IMR-90 (cell line): ENCODE results near the gene CCER1. TPM values are rescaled to one million over a fixed set of nuclear protein-coding genes. Genes with fewer than 3 reads are reported as not detected.

ENCODE experiments used
- ATAC-seq: fragments of 200-7000 bp; cut with Tn5 transposase; 2 replicates; pipeline ENCODE4 v1.9.1; 2020; ENCODE audit warnings: low read depth, mild to moderate bottlenecking, moderate library complexity
- BruUV-seq: library from RNA; stranded (reverse); fragments of 400-500 nt; replicated peaks from 2 replicates; lab custom pipeline; 2021; lab: Mats Ljungman, UMichigan
- CTCF ChIA-PET: fragments of 300-600 bp; formaldehyde crosslinking; extraction: SDS; loops from one replicate; lab custom pipeline; 2021; ENCODE audit warnings: antibody characterized with exemption; lab: Yijun Ruan, JAX
- POLR2A ChIA-PET: fragments of 300-600 bp; sonication (Branson Sonifier 250); formaldehyde crosslinking; loops from one replicate; lab custom pipeline; 2022; ENCODE audit warnings: antibody characterized with exemption; ENCODE audit not compliant: unreplicated experiment; lab: Charles Lee
- DNase-seq: peaks from one replicate; pipeline ENCODE4 v3.0.0; 2013
- H2AFZ ChIP-seq: replicated peaks from 2 replicates; pipeline ENCODE3; 2013; ENCODE audit warnings: low read length, mild to moderate bottlenecking; ENCODE audit not compliant: poor library complexity
- H2AK5ac ChIP-seq: 2 replicates; pipeline ENCODE4 v1.6.1; 2013; ENCODE audit warnings: low read depth, low read length, inconsistent platforms
- H2AK9ac ChIP-seq: replicated peaks from 2 replicates; pipeline ENCODE3; 2013; ENCODE audit warnings: mild to moderate bottlenecking, low read depth, low read length, moderate library complexity; ENCODE audit not compliant: poor library complexity
- H2BK120ac ChIP-seq: 2 replicates; pipeline ENCODE4 v1.6.1; 2013; ENCODE audit warnings: low read depth, low read length, inconsistent platforms
- H2BK15ac ChIP-seq: 3 replicates; pipeline ENCODE4 v1.6.1; 2013; ENCODE audit warnings: low read depth, low read length, inconsistent platforms
- H2BK20ac ChIP-seq: 2 replicates; pipeline ENCODE4 v1.6.1; 2013; ENCODE audit warnings: low read depth, mild to moderate bottlenecking, inconsistent platforms, low read length, moderate library complexity
- H2BK5ac ChIP-seq: 2 replicates; pipeline ENCODE4 v1.6.1; 2013; ENCODE audit warnings: mild to moderate bottlenecking, low read depth, low read length, inconsistent platforms; ENCODE audit not compliant: poor library complexity, severe bottlenecking
- H3K14ac ChIP-seq: replicated peaks from 2 replicates; pipeline ENCODE4 v1.6.1; 2013; ENCODE audit warnings: low read depth, low read length, inconsistent platforms
- H3K18ac ChIP-seq: 2 replicates; pipeline ENCODE4 v1.6.1; 2013; ENCODE audit warnings: low read depth, low read length, control low read depth
- H3K23ac ChIP-seq: 2 replicates; pipeline ENCODE4 v1.6.1; 2013; ENCODE audit warnings: low read depth, low read length, inconsistent platforms
- H3K27ac ChIP-seq: 2 replicates; pipeline ENCODE4 v1.5.1; 2013; ENCODE audit warnings: mild to moderate bottlenecking, control low read depth, low read length; ENCODE audit not compliant: insufficient read depth
- H3K27me3 ChIP-seq: 2 replicates; pipeline ENCODE4 v1.6.1; 2013; ENCODE audit warnings: low read length; ENCODE audit not compliant: control insufficient read depth, insufficient read depth
- H3K36me3 ChIP-seq: 2 replicates; pipeline ENCODE4 v1.6.1; 2013; ENCODE audit warnings: low read length, mixed read lengths; ENCODE audit not compliant: control insufficient read depth, insufficient read depth
- H3K4ac ChIP-seq: 2 replicates; pipeline ENCODE4 v1.6.1; 2013; ENCODE audit warnings: low read depth, low read length, inconsistent platforms
- H3K4me1 ChIP-seq: 2 replicates; pipeline ENCODE4 v1.6.1; 2013; ENCODE audit warnings: low read length, mixed read lengths; ENCODE audit not compliant: control insufficient read depth, insufficient read depth
- H3K4me2 ChIP-seq: 2 replicates; pipeline ENCODE4 v1.6.1; 2013; ENCODE audit warnings: low read depth, mild to moderate bottlenecking, control low read depth, low read length, moderate library complexity
- H3K4me3 ChIP-seq: 2 replicates; pipeline ENCODE4 v1.5.1; 2013; ENCODE audit warnings: low read depth, mild to moderate bottlenecking, control low read depth, low read length, moderate library complexity; ENCODE audit not compliant: insufficient read depth
- H3K56ac ChIP-seq: 2 replicates; pipeline ENCODE4 v1.6.1; 2013; ENCODE audit warnings: low read length, inconsistent platforms; ENCODE audit not compliant: insufficient read depth; ENCODE audit errors: extremely low read depth
- H3K79me1 ChIP-seq, 2 experiments: 2 replicates each; pipeline ENCODE4 v1.6.1; 2013; ENCODE audit warnings: low read length in 2 of 2, inconsistent platforms in 1 of 2, low read depth in 1 of 2
- H3K9ac ChIP-seq: 2 replicates; pipeline ENCODE4 v1.6.1; 2013; ENCODE audit warnings: low read depth, low read length, control low read depth
- H3K9me1 ChIP-seq: 2 replicates; pipeline ENCODE4 v1.6.1; 2013; ENCODE audit warnings: low read length, inconsistent platforms; ENCODE audit not compliant: insufficient read depth
- H3K9me3 ChIP-seq: 2 replicates; pipeline ENCODE4 v1.6.1; 2013; ENCODE audit warnings: low read length; ENCODE audit not compliant: control insufficient read depth, insufficient read depth
- H4K20me1 ChIP-seq: 2 replicates; pipeline ENCODE4 v1.6.1; 2013; ENCODE audit warnings: low read length, inconsistent platforms; ENCODE audit not compliant: insufficient read depth
- H4K5ac ChIP-seq: 2 replicates; pipeline ENCODE4 v1.6.1; 2013; ENCODE audit warnings: mild to moderate bottlenecking, low read depth, low read length, control low read depth
- H4K8ac ChIP-seq, 2 experiments: 2 replicates each; pipeline ENCODE4 v1.6.1; 2013; ENCODE audit warnings: low read depth in 2 of 2, low read length in 2 of 2, control low read depth in 1 of 2, inconsistent platforms in 1 of 2
- H4K91ac ChIP-seq: 2 replicates; pipeline ENCODE4 v1.6.1; 2013; ENCODE audit warnings: low read depth, low read length, inconsistent platforms; ENCODE audit not compliant: insufficient read depth
- CEBPB ChIP-seq: IDR thresholded peaks from 2 replicates; pipeline ENCODE4 v1.6.1; 2012; ENCODE audit warnings: low read depth, low read length, improper control_type of control experiment
- CHD1 ChIP-seq: IDR thresholded peaks from 2 replicates; pipeline ENCODE4 v1.6.1; 2012; ENCODE audit warnings: low read depth, low read length, improper control_type of control experiment
- FOS ChIP-seq: fragments of 150-350 bp; IDR thresholded peaks from 2 replicates; pipeline ENCODE4 v1.6.1; 2016; ENCODE audit warnings: low read depth, low read length
- MAFK ChIP-seq: IDR thresholded peaks from 2 replicates; pipeline ENCODE4 v1.6.1; 2012; ENCODE audit warnings: low read depth, low read length, improper control_type of control experiment
- MAZ ChIP-seq: IDR thresholded peaks from 2 replicates; pipeline ENCODE4 v1.6.1; 2012; ENCODE audit warnings: low read depth, mild to moderate bottlenecking, low read length, improper control_type of control experiment, moderate library complexity, borderline replicate concordance
- MXI1 ChIP-seq: IDR thresholded peaks from 2 replicates; pipeline ENCODE4 v1.6.1; 2012; ENCODE audit warnings: low read depth, mild to moderate bottlenecking, low read length, moderate library complexity, borderline replicate concordance
- NFE2L2 ChIP-seq: fragments of 150-350 bp; IDR thresholded peaks from 2 replicates; pipeline ENCODE4 v1.6.1; 2016; ENCODE audit warnings: low read depth, mild to moderate bottlenecking, low read length
- RAD21 ChIP-seq: IDR thresholded peaks from 2 replicates; pipeline ENCODE4 v1.6.1; 2012; ENCODE audit warnings: low read length, improper control_type of control experiment
- RFX5 ChIP-seq: IDR thresholded peaks from 2 replicates; pipeline ENCODE4 v1.8.0; 2012; ENCODE audit warnings: low read depth, mild to moderate bottlenecking, low read length, moderate library complexity
- dilution Hi-C: fragments of 300-500 bp; cut with HindIII; formaldehyde crosslinking; loops from one replicate; pipeline ENCODE4 v1.14.3; 2018; ENCODE audit warnings: low sequenced_read_pairs; ENCODE audit not compliant: unreplicated experiment
- in situ Hi-C: fragments of 300-500 bp; cut with MboI; formaldehyde crosslinking; loops from 3 replicates; pipeline ENCODE4 v1.14.3; 2019; ENCODE audit warnings: low sequenced_read_pairs, inconsistent platforms, mixed read lengths
- intact Hi-C: fragments of 100-400 bp; cut with micrococcal nuclease; formaldehyde crosslinking; loops from 2 replicates; pipeline ENCODE4 v1.10.0; 2022
- polyA plus RNA-seq, 3 experiments: library from polyadenylated mRNA; depleted of rRNA; stranded (reverse); fragments of >200 nt; gene quantifications; 2 replicates each; pipeline ENCODE4 v1.2.3, GENCODE V29; 2012; ENCODE audit warnings: low replicate concordance in 1 of 3
- total RNA-seq: library from RNA; depleted of rRNA; stranded (reverse); fragments of >200 nt; gene quantifications from 2 replicates; pipeline ENCODE4 v1.2.3, GENCODE V29; 2012

Gene CCER1
- total and polyA plus RNA-seq, 2 of the 4 experiments (the other 2 are of a cell fraction): not detected

DNA sequence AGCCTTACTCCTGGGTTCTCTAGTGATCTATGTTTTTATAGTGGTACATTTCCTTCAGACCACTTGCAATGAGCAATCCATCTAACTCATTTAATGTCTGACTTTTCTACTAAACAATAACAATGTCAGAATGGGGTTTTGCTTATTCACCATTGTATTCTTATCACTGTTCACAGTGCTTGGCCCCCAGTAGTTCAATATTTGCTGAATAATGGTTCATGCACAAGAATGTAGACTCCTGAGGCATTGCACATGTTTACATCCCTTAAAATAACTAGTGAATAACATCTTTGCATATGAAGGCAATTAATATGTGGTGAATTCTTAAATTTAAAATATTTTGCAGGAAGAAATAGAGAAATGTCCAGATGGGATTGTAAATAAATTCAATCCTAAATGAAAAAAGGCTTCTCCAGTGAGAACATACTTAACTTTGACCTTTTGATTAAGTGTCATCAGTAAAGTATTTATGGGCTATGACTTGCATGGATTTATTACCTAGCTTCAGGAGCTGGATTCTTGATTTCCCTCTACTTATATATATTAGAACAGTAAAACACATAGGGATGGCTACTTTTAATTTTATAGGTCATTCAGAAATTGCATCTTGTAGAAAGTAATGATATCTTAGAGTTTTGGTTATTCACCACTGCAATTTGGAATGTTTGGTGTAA is 3.4 kb downstream of the CCER1 start:
- Histone ChIP-seq H3K9ac (no peak overlapping the region), H3K79me1 (no peaks in the 10 kb centered on the region), H3K9me1 (no peaks in the 10 kb centered on the region), H2BK20ac (no peak overlapping the region), H2AK5ac (no peak overlapping the region), H2BK5ac (no peak overlapping the region), H3K27me3 (no peaks in the 10 kb centered on the region), H3K4me2 (no peak overlapping the region), H3K18ac (no peak overlapping the region), H3K4me1 (no peaks in the 10 kb centered on the region), H3K23ac (no peak overlapping the region), H3K9me3 (no peaks in the 10 kb centered on the region), H2AFZ (no peak overlapping the region), H2BK120ac (no peak overlapping the region), H3K56ac (no peak overlapping the region), H4K5ac (no peak overlapping the region), H3K14ac (no peak overlapping the region), H4K20me1 (no peaks in the 10 kb centered on the region), H4K91ac (no peak overlapping the region), H3K27ac (no peak overlapping the region), H3K4me3 (no peak overlapping the region), H2AK9ac (no peak overlapping the region), H4K8ac (no peak overlapping the region), H3K4ac (no peak overlapping the region), H3K36me3 (no peaks in the 10 kb centered on the region), H2BK15ac (no peak overlapping the region)
- ChIA-PET POLR2A (no interaction called here), CTCF (no interaction called here)
- no peak for TF ChIP-seq RFX5
- TF ChIP-seq CEBPB: no peak
- TF ChIP-seq MXI1: no peak
- TF ChIP-seq RAD21: no peak
- TF ChIP-seq NFE2L2: no peak
- no peak for TF ChIP-seq MAFK
- no peak for TF ChIP-seq FOS
- no peak for TF ChIP-seq CHD1
- no peak for TF ChIP-seq MAZ
- BruUV-seq: no TSS peak
- ATAC-seq: no peak
- in situ Hi-C loops (loop anchor here (25.0 kb wide), 1 partner anchor 1686 kb away; no protein-coding TSS in a partner anchor), dilution Hi-C loops (no loop called here), intact Hi-C loops (no loop called here)
- no peak for DNase-seq
